ENCODE data around the gene GRB7.

GRB7 gene

GRCh38 chr17:39775031-39775430, 37.3 kb downstream of the GRB7 start:
- DNase-seq: no peak

GRCh38 chr17:39776252-39776651, 38.5 kb downstream of the GRB7 start:
- no peak for DNase-seq

GRCh38 chr17:39777534-39778365, 40.0 kb downstream of the GRB7 start:
- DNase-seq: no peak

- no peak for DNase-seq
Observed at GRCh38 chr17:39781031-39781860, 43.5 kb downstream of the GRB7 start.

- DNase-seq: no peak
Observed at GRCh38 chr17:39781861-39782213, 44.1 kb downstream of the GRB7 start.

DNA sequence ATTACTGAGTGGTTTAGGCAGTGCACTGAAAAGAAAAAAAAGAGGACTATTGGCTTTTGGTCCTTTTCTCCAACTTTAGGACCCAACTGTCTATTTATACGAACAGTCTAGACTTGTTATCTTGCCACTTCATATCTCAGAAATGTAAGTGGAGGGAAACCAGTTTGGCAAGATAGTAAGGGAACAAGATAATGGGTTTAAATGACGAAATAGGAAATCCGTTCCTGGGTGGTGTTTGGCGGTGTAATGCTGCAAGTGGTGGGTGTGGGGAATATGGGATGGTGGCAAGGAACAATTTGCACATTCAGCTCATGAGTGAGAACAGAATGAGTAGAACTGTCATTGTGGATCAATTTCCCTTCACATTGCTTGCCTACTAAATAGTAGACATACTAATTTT, 44.7 kb downstream of the GRB7 start:
- no peak for DNase-seq

- DNase-seq: no peak
Observed at GRCh38 chr17:39782980-39783379, 45.2 kb downstream of the GRB7 start.

GRCh38 chr17:39787041-39787440, 49.3 kb downstream of the GRB7 start:
- no peak for DNase-seq

- no peak for DNase-seq
Observed at GRCh38 chr17:39787743-39788484, 50.2 kb downstream of the GRB7 start.

DNA sequence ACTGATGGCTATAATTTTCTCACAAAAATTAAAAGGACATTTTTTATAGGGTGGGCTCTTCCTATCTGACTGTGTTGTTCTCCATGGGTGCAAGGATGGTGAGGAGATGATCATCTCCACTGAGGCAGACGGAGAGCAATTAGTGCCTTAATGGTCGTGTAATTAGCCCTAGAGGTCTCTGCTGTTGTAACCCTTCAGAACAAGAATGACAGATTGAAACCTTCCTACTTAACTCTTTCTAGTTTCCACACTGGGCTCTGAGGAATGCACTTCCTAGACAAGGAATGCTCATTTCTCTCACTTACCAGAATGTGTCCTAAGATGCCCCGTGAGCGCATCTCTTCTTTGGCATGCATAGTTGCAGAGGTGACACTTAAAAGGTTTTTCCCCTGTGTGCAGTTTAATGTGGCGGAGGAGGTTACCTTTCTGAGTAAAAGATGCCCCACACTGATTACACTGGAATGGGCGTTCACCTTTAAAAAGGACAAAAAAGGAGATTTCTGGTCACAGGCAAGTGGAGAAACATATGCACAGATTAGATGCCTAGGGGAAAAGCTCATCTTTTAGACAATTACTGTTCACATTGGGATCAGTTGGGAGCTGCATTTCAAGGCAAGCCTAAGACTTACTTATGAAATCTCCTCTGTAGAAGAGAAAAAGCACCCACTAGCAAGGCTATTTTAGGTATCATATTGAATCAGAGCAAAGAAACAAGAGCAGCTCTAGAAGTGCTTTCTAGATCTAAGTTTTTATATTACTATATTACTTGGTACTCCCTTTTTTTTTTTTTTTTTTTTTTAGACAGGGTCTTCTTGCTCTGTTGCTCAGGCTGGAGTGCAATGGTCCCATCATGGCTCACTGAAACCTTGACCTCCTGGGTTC, 53.6 kb downstream of the GRB7 start:
- DNase-seq: no peak

GRCh38 chr17:39792526-39793221, 54.9 kb downstream of the GRB7 start:
- DNase-seq: no peak

- no peak for DNase-seq
Observed at GRCh38 chr17:39793301-39793872, 55.6 kb downstream of the GRB7 start.

DNA sequence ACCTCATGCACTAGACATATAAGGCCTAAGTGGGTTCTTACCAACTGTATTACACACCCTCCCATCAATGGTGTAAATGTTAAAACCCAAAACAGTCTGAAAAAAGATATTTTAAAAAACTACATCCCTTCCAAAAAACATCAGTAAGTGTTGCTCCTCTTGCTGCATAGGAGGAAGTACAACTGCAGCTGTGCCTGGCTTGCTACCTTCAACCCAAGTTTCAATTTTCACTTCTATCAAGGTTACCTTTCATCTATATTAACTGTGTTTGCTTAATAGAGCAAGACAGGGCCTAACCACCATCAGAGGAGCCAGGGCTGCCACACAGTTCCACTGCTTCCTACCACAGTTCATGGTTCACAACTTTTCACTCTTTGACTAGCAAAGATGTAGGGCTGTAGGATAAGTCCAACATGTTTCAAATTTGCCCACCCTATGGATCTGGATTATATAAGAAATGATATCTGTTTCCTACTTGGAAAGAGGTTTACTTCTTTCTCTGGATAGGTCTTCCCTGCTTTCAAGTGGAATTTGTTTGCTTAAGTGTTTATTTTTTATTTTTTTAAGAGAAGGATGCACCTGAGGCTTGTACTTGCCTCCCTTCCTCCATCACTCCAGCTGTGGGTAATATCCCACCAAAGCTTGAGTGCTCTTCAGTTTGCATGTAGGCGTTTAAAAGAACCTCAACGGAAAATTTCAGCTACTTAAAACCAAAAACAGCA, 56.7 kb downstream of the GRB7 start:
- DNase-seq: no peak
